Calu3 (cell line): ENCODE measurements around the gene COL16A1. TPM values are rescaled to one million over a fixed set of nuclear protein-coding genes. Genes with fewer than 3 reads are reported as not detected.
A peak's percentile ranks its signal among the peaks of the same experiment; 100 is the strongest.

Experiments
- BruUV-seq: library from RNA; stranded (reverse); fragments of 400-500 nt; replicated peaks from 2 replicates; lab custom pipeline; 2021; lab: Mats Ljungman, UMichigan
- CTCF ChIA-PET: fragments of 300-600 bp; sonication (Branson Sonifier 250); formaldehyde crosslinking; loops from one replicate; lab custom pipeline; 2022; ENCODE audit warnings: antibody characterized with exemption; lab: Charles Lee
- DNase-seq: peaks from one replicate; pipeline ENCODE4 v3.0.0; 2022
- H3K27ac Mint-ChIP-seq: one replicate; pipeline ENCODE4 v1.8.0; 2022; ENCODE audit warnings: mixed read lengths; ENCODE audit not compliant: unreplicated experiment
- H3K27me3 Mint-ChIP-seq: one replicate; pipeline ENCODE4 v1.8.0; 2022; ENCODE audit warnings: mixed read lengths; ENCODE audit not compliant: unreplicated experiment
- H3K36me3 Mint-ChIP-seq: one replicate; pipeline ENCODE4 v1.8.0; 2022; ENCODE audit warnings: mild to moderate bottlenecking, moderate library complexity, mixed read lengths; ENCODE audit not compliant: insufficient read depth, unreplicated experiment
- H3K4me1 Mint-ChIP-seq: one replicate; pipeline ENCODE4 v1.8.0; 2022; ENCODE audit warnings: mild to moderate bottlenecking, low read depth, mixed read lengths; ENCODE audit not compliant: unreplicated experiment
- H3K4me3 Mint-ChIP-seq: one replicate; pipeline ENCODE4 v1.8.0; 2022; ENCODE audit warnings: mild to moderate bottlenecking, low read depth, moderate library complexity, mixed read lengths; ENCODE audit not compliant: unreplicated experiment
- H3K9me3 Mint-ChIP-seq: one replicate; pipeline ENCODE4 v1.8.0; 2022; ENCODE audit warnings: low read depth, mixed read lengths; ENCODE audit not compliant: unreplicated experiment
- CTCF ChIP-seq: fragments of 200-600 bp; IDR thresholded peaks from one replicate; pipeline ENCODE4 v1.8.0; 2022; ENCODE audit warnings: antibody characterized with exemption; ENCODE audit not compliant: unreplicated experiment
- intact Hi-C: fragments of 100-400 bp; cut with micrococcal nuclease; formaldehyde crosslinking; loops from one replicate; pipeline ENCODE4 v1.10.0; 2022; ENCODE audit not compliant: unreplicated experiment
- total RNA-seq: library from RNA; stranded (reverse); gene quantifications from 2 replicates; pipeline ENCODE4 v1.2.3, GENCODE V29; 2022

The COL16A1 gene
- total RNA-seq, 1 experiment from 2014 or later = 3.8 TPM

GRCh38 chr1:31691446-31691845, 12.4 kb downstream of the COL16A1 start:
- peaks cover 8% of the 10 kb centered on the region for H3K27me3 Mint-ChIP-seq
- peaks cover 27% of the 10 kb centered on the region for H3K4me1 Mint-ChIP-seq
- no TSS peak for BruUV-seq
- intact Hi-C loops = no loop called here
- no peaks in the 10 kb centered on the region for H3K9me3 Mint-ChIP-seq
- no peak for TF ChIP-seq CTCF
- no peak for DNase-seq
- peaks cover 9% of the 10 kb centered on the region for H3K36me3 Mint-ChIP-seq
- H3K4me3 Mint-ChIP-seq = no peak overlapping the region
- H3K27ac Mint-ChIP-seq = no peak overlapping the region
- CTCF ChIA-PET = interaction anchor here (1.4 to 1.6 kb wide), 2 partner anchors 14 to 21 kb away, joined by 3 to 4 read pairs; no protein-coding TSS in a partner anchor

- peaks cover 14% of the 10 kb centered on the region for H3K27me3 Mint-ChIP-seq
- H3K27ac Mint-ChIP-seq = no peak overlapping the region
- no peak for DNase-seq
- no peak overlapping the region for H3K4me3 Mint-ChIP-seq
- peaks cover 9% of the 10 kb centered on the region for H3K36me3 Mint-ChIP-seq
- TF ChIP-seq CTCF = no peak
- H3K9me3 Mint-ChIP-seq = no peaks in the 10 kb centered on the region
- CTCF ChIA-PET = interaction anchor here (1.4 to 1.6 kb wide), 2 partner anchors 13 to 22 kb away, joined by 3 to 4 read pairs; no protein-coding TSS in a partner anchor
- intact Hi-C loops = no loop called here
- BruUV-seq = no TSS peak
- H3K4me1 Mint-ChIP-seq = peaks cover 25% of the 10 kb centered on the region
Observed at GRCh38 chr1:31690921-31691320, 12.9 kb downstream of the COL16A1 start.

- intact Hi-C loops = no loop called here
- TF ChIP-seq CTCF = no peak
- Mint-ChIP-seq H3K27ac (peak overlapping the region; percentile 50), H3K27me3 (peaks cover 23% of the 10 kb centered on the region), H3K4me3 (no peak overlapping the region), H3K9me3 (no peaks in the 10 kb centered on the region), H3K4me1 (peaks cover 19% of the 10 kb centered on the region), H3K36me3 (peaks cover 9% of the 10 kb centered on the region)
- peak; percentile 76 for DNase-seq
- no TSS peak for BruUV-seq
- CTCF ChIA-PET = interaction anchor here (1.4 to 1.6 kb wide), 2 partner anchors 12 to 23 kb away, joined by 3 to 4 read pairs; no protein-coding TSS in a partner anchor
Observed at GRCh38 chr1:31689854-31690253, 14.0 kb downstream of the COL16A1 start.

- intact Hi-C loops = no loop called here
- TF ChIP-seq CTCF = no peak
- peak overlapping the region; percentile 50 for H3K27ac Mint-ChIP-seq
- H3K4me1 Mint-ChIP-seq = peaks cover 19% of the 10 kb centered on the region
- H3K9me3 Mint-ChIP-seq = no peaks in the 10 kb centered on the region
- peaks cover 28% of the 10 kb centered on the region for H3K27me3 Mint-ChIP-seq
- no peak for DNase-seq
- BruUV-seq = no TSS peak
- CTCF ChIA-PET = no interaction called here
- H3K36me3 Mint-ChIP-seq = peaks cover 9% of the 10 kb centered on the region
- H3K4me3 Mint-ChIP-seq = no peak overlapping the region
Observed at GRCh38 chr1:31689379-31689778, 14.4 kb downstream of the COL16A1 start.
